WI38 (cell line): Measurements from ENCODE around the gene RASSF4.

Source experiments
- H3K4me3 ChIP-seq: 2 replicates; pipeline ENCODE4 v1.5.1; 2011; ENCODE audit warnings: low read depth, mild to moderate bottlenecking, control low read depth, low read length
- CTCF ChIP-seq: IDR thresholded peaks from 2 replicates; pipeline ENCODE4 v1.5.1; 2012; ENCODE audit warnings: low read depth, mild to moderate bottlenecking, control low read depth, low read length

Gene RASSF4

GRCh38 chr10:44990302-44990655 is 30.7 kb downstream of the RASSF4 start:
- H3K4me3 ChIP-seq = no peak overlapping the region
- TF ChIP-seq CTCF = no peak

GRCh38 chr10:44990965-44991364 is 31.4 kb downstream of the RASSF4 start:
- no peak for TF ChIP-seq CTCF
- H3K4me3 ChIP-seq = no peak overlapping the region

- no peak overlapping the region for H3K4me3 ChIP-seq
These were observed 32.0 kb downstream of the RASSF4 start for GRCh38 chr10:44991571-44991970.

GRCh38 chr10:44992070-44992731 is 32.6 kb downstream of the RASSF4 start:
- H3K4me3 ChIP-seq = no peak overlapping the region
- TF ChIP-seq CTCF = no peak

More at GRCh38 chr10:44991571-44991970, 32.0 kb downstream of the RASSF4 start:
- TF ChIP-seq CTCF = no peak

GRCh38 chr10:44992732-44993225 is 33.2 kb downstream of the RASSF4 start:
- no peak for TF ChIP-seq CTCF

GRCh38 chr10:44993226-44993921 is 33.8 kb downstream of the RASSF4 start:
- H3K4me3 ChIP-seq = no peak overlapping the region
- no peak for TF ChIP-seq CTCF

More at GRCh38 chr10:44992732-44993225, 33.2 kb downstream of the RASSF4 start:
- no peak overlapping the region for H3K4me3 ChIP-seq

GRCh38 chr10:44993922-44994751 is 34.5 kb downstream of the RASSF4 start:
- no peak for TF ChIP-seq CTCF
- H3K4me3 ChIP-seq = no peak overlapping the region
